GM08714 (cell line): ENCODE measurements around the gene SEPTIN8.

Source experiments
- H3K4me3 ChIP-seq: fragments of 200-500 bp; sonication (Bioruptor generic); 2 replicates; pipeline ENCODE4 v1.5.1; 2014; ENCODE audit warnings: mild to moderate bottlenecking, low read length, inconsistent platforms
- ZNF274 ChIP-seq: IDR thresholded peaks from 2 replicates; pipeline ENCODE4 v1.6.1; 2012; ENCODE audit warnings: mild to moderate bottlenecking, low read depth, low read length

The SEPTIN8 gene

DNA sequence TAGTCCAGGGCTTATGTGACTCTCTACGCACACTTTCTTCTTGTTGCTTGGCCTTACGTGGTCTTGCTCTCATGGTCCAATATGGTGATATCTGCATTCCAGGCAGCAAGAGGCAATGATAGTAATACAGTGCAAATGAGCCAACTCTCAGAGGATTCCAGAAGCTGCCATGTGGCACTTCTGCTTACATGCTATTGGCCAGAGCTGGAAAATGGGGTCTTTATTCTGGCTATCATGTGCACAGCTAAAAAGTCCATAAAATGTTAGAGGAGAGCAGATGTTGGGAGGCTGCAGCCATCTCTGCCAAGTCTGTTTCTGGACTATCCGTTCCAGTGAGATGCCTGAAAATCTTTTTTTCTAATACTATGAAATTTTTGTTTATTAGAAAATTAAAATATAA, 2.9 kb upstream of the SEPTIN8 start:
- no peak for TF ChIP-seq ZNF274

GRCh38 chr5:132778856-132779255, 1.8 kb upstream of the SEPTIN8 start:
- no peak overlapping the region for H3K4me3 ChIP-seq
- TF ChIP-seq ZNF274, result no peak

More for the DNA sequence above, 2.9 kb upstream of the SEPTIN8 start:
- no peak overlapping the region for H3K4me3 ChIP-seq

DNA sequence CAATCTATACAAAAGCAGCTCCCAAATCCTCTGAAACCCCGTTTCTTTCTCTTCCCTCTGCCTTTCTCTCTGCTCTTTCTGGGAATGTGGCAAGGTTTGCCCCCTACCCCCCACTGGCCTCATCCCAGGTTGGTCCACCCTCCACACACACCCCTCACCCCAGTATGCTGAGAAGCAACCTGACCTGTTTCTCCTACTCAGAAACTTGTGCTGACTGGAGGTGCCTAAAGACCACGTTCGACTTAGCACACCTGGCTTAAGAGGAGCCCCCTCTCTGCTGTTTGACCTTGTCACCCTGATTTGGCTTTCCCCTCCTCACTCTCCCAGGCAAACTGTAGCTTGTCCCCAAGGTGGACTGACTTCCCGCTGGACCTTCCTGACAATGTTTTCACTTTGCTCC, 1.1 kb upstream of the SEPTIN8 start:
- no peak for TF ChIP-seq ZNF274
- H3K4me3 ChIP-seq, result peak overlapping the region; percentile 85; the same call in 1 of the 2 replicates

GRCh38 chr5:132776938-132777208, 166 bp downstream of the SEPTIN8 start:
- TF ChIP-seq ZNF274, result no peak
- peak overlapping the region; percentile 85 for H3K4me3 ChIP-seq

- H3K4me3 ChIP-seq, result peak overlapping the region; percentile 85
- no peak for TF ChIP-seq ZNF274
Measured at GRCh38 chr5:132776131-132776937, 705 bp downstream of the SEPTIN8 start.

DNA sequence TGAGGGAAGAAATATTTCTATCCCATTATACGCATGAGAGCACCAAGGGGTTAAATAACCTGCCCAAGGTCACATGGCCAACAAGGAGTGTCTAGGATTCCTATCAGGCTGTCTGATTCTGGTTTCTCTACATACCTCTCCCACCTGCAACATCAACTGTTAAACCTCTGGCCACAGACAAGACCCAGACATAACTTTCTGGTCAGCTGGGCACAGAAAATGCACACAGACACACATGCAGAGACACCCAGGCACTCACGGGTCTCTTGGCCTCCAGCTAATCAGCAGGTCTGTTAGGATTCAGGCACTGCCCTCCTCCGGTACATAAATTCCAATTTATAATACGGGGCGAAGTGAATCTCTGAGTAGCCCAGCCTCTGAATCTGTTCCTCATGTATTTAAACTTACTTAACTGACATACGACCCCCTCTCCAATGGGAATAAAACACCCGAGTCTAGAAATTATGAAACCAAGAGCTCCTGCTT, 1.5 kb downstream of the SEPTIN8 start:
- no peak overlapping the region for H3K4me3 ChIP-seq
- TF ChIP-seq ZNF274, result no peak

GRCh38 chr5:132774896-132775295, 2.1 kb downstream of the SEPTIN8 start:
- TF ChIP-seq ZNF274, result no peak
- H3K4me3 ChIP-seq, result no peak overlapping the region

- no peak for TF ChIP-seq ZNF274
- H3K4me3 ChIP-seq, result no peak overlapping the region
Measured at GRCh38 chr5:132774406-132774805, 2.6 kb downstream of the SEPTIN8 start.

DNA sequence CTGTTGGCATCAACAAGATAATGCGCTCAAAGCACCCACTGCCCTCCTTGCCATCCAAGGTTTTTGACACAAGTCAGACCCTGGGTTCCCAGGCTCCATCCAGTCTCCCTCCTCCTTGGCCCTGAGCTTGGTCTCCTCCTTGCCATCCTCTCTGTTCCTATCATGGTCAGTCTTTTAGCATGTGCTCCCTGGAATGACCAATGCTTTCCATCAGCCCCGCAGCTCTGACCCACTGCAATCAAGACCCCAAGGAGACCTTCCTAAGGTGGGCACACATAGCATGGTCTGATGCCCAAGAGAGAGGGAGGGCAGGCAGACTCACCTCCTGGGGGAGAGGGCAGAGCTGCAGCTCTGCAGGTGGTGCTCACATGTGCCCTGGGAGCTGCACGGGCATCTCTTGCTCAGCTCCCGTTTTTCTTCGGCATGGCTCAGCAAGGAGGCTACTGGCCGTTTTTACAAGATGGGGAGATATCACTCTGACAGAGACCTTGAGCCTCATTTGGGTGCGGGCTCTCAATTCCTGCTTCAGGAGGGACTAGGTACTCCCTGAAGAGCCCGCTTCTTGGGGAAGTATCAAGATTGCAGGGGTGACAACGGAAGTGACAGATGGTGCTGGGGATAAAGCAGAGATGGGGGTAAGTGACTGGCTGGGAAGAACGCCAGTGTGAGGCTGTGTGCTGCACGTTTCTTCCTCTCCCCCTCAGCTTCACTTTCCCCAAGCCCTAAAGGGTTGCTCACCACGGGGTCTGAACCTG, 3.3 kb downstream of the SEPTIN8 start:
- no peak overlapping the region for H3K4me3 ChIP-seq
- TF ChIP-seq ZNF274, result no peak

- TF ChIP-seq ZNF274, result no peak
- H3K4me3 ChIP-seq, result no peak overlapping the region
Measured at GRCh38 chr5:132773114-132773513, 3.9 kb downstream of the SEPTIN8 start.

GRCh38 chr5:132772291-132773070, 4.6 kb downstream of the SEPTIN8 start:
- no peak for TF ChIP-seq ZNF274
- H3K4me3 ChIP-seq, result no peak overlapping the region

- TF ChIP-seq ZNF274, result no peak
- H3K4me3 ChIP-seq, result no peak overlapping the region
Measured at GRCh38 chr5:132771503-132771998, 5.5 kb downstream of the SEPTIN8 start.

- no peak overlapping the region for H3K4me3 ChIP-seq
- TF ChIP-seq ZNF274, result no peak
Measured at GRCh38 chr5:132770476-132771159, 6.4 kb downstream of the SEPTIN8 start.

GRCh38 chr5:132768485-132768868, 8.6 kb downstream of the SEPTIN8 start:
- TF ChIP-seq ZNF274, result no peak
- no peak overlapping the region for H3K4me3 ChIP-seq
